Mesenchymal stem cell (in vitro differentiated cells and primary cell): ENCODE data around the gene PKD1L1.
"Not testable (repeated sequence)": the region's sequence is repeated elsewhere in the genome, so short reads cannot be mapped to it uniquely, and the experiment has no call there.

ENCODE experiments used
- DNase-seq: peaks from one replicate; pipeline ENCODE4 v3.0.0-alpha.2; 2013
- H2AFZ ChIP-seq: one replicate; pipeline ENCODE4 v1.6.1; 2013; ENCODE audit warnings: low read depth, mild to moderate bottlenecking, control low read depth, inconsistent platforms, low read length, moderate library complexity
- H2AK5ac ChIP-seq: 2 replicates; pipeline ENCODE4 v1.6.1; 2013; ENCODE audit warnings: low read length, moderate library complexity, mild to moderate bottlenecking, inconsistent platforms; ENCODE audit not compliant: severe bottlenecking
- H2BK120ac ChIP-seq: one replicate; pipeline ENCODE4 v1.6.1; 2013; ENCODE audit warnings: low read depth, mild to moderate bottlenecking, inconsistent platforms, low read length, moderate library complexity
- H2BK12ac ChIP-seq, 2 experiments: one replicate each; pipeline ENCODE4 v1.6.1; 2013; ENCODE audit warnings: inconsistent platforms in 2 of 2, low read length in 2 of 2, mild to moderate bottlenecking in 2 of 2, moderate library complexity in 2 of 2, control low read depth in 1 of 2
- H2BK15ac ChIP-seq: one replicate; pipeline ENCODE4 v1.6.1; 2013; ENCODE audit warnings: mild to moderate bottlenecking, low read depth, inconsistent platforms; ENCODE audit not compliant: poor library complexity, severe bottlenecking
- H2BK5ac ChIP-seq: 2 replicates; pipeline ENCODE4 v1.6.1; 2013; ENCODE audit warnings: low read depth, mild to moderate bottlenecking, low read length, control low read depth, inconsistent platforms; ENCODE audit not compliant: poor library complexity, severe bottlenecking
- H3K14ac ChIP-seq, 2 experiments: one replicate each; pipeline ENCODE4 v1.6.1; 2013; ENCODE audit warnings: inconsistent platforms in 2 of 2, low read length in 2 of 2, control low read depth in 1 of 2, mild to moderate bottlenecking in 1 of 2, moderate library complexity in 1 of 2
- H3K18ac ChIP-seq, 2 experiments: one replicate each; pipeline ENCODE4 v1.6.1; 2013; ENCODE audit warnings: inconsistent platforms in 2 of 2, low read length in 2 of 2, control low read depth in 1 of 2, low read depth in 1 of 2, mild to moderate bottlenecking in 1 of 2
- H3K23ac ChIP-seq, 2 experiments: one replicate each; pipeline ENCODE4 v1.6.1; 2013; ENCODE audit warnings: inconsistent platforms in 2 of 2, low read length in 2 of 2, mild to moderate bottlenecking in 2 of 2, moderate library complexity in 2 of 2, control low read depth in 1 of 2
- H3K27ac ChIP-seq: 2 replicates; pipeline ENCODE4 v1.5.1; 2013; ENCODE audit warnings: mild to moderate bottlenecking, moderate library complexity, low read length, control low read depth, inconsistent platforms; ENCODE audit not compliant: poor library complexity, severe bottlenecking
- H3K27me3 ChIP-seq, 2 experiments: 2 replicates each; pipeline versions ENCODE4 v1.6.1 to v1.7.0; 2013; ENCODE audit warnings: low read length in 2 of 2, mild to moderate bottlenecking in 2 of 2, moderate library complexity in 2 of 2, control low read depth in 1 of 2, inconsistent platforms in 1 of 2; ENCODE audit not compliant: control insufficient read depth in 1 of 2, insufficient read depth in 1 of 2
- H3K36me3 ChIP-seq, 2 experiments: 2 replicates each; pipeline versions ENCODE4 v1.6.1 to v1.7.0; 2013; ENCODE audit warnings: low read length in 2 of 2, control low read depth in 1 of 2, inconsistent platforms in 1 of 2, low read depth in 1 of 2, mild to moderate bottlenecking in 1 of 2; ENCODE audit not compliant: insufficient read depth in 2 of 2, control insufficient read depth in 1 of 2
- H3K4ac ChIP-seq, 2 experiments: one replicate each; pipeline ENCODE4 v1.6.1; 2013; ENCODE audit warnings: inconsistent platforms in 2 of 2, low read length in 2 of 2, mild to moderate bottlenecking in 2 of 2, moderate library complexity in 2 of 2, control low read depth in 1 of 2, low read depth in 1 of 2
- H3K4me1 ChIP-seq: 2 replicates; pipeline ENCODE4 v1.6.1; 2013; ENCODE audit warnings: low read depth, low read length, control low read depth; ENCODE audit not compliant: control insufficient read depth, insufficient read depth
- H3K4me2 ChIP-seq: 2 replicates; pipeline ENCODE4 v1.6.1; 2013; ENCODE audit warnings: low read length, mild to moderate bottlenecking, inconsistent platforms; ENCODE audit not compliant: poor library complexity, severe bottlenecking
- H3K4me3 ChIP-seq, 2 experiments: 2 replicates each; pipeline versions ENCODE4 v1.5.1 to v1.7.0; 2013; ENCODE audit warnings: low read length in 2 of 2, mild to moderate bottlenecking in 2 of 2, control low read depth in 1 of 2, low read depth in 1 of 2; ENCODE audit not compliant: insufficient read depth in 1 of 2
- H3K79me1 ChIP-seq: replicated peaks from 2 replicates; pipeline ENCODE4 v1.6.1; 2013; ENCODE audit warnings: mild to moderate bottlenecking, control low read depth, low read length, inconsistent platforms; ENCODE audit not compliant: poor library complexity, severe bottlenecking
- H3K9ac ChIP-seq: 2 replicates; pipeline ENCODE4 v1.7.0; 2013; ENCODE audit warnings: mild to moderate bottlenecking, low read length, moderate library complexity
- H3K9me3 ChIP-seq: 2 replicates; pipeline ENCODE4 v1.7.0; 2013; ENCODE audit warnings: mild to moderate bottlenecking, low read length; ENCODE audit not compliant: control insufficient read depth
- H4K8ac ChIP-seq: one replicate; pipeline ENCODE4 v1.6.1; 2013; ENCODE audit warnings: inconsistent platforms, mild to moderate bottlenecking, low read length, moderate library complexity
- H4K91ac ChIP-seq: one replicate; pipeline ENCODE4 v1.6.1; 2013; ENCODE audit warnings: mild to moderate bottlenecking, low read length, inconsistent platforms
- WGBS: methylation state at CpG from one replicate; pipeline ENCODE4 v1.1.7; 2013; ENCODE audit warnings: mixed read lengths; 5-methylcytosine and 5-hydroxymethylcytosine counted together

The PKD1L1 gene

DNA sequence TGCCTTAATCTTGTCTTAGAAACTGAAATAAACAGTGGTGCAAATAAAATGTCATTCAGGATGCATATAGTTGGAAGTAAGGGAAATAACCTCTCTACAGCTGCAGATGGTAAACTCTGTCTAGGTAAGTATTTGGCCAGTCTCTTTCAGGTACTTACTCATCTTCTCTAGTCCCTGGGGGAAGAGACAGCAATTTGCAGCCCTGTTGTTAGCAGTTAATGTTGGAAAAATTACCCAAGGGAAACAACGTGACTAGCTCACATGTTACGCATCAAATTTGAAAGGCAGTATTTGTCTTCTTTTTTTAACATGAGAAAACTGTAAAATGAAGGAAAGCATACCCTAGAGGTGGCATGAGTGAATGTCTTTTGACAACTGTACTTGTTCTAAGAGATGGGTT lies 34.3 kb upstream of the PKD1L1 start:
- DNase-seq, result no peak
- Histone ChIP-seq H4K91ac (no peak overlapping the region), H3K9ac (no peak overlapping the region), H2AFZ (no peak overlapping the region), H3K27me3 (no peaks in the 10 kb centered on the region), H4K8ac (no peak overlapping the region), H3K4ac (no peak overlapping the region), H3K4me1 (peaks cover 2% of the 10 kb centered on the region), H2AK5ac (no peak overlapping the region), H3K4me2 (no peak overlapping the region), H3K4me3 (no peak overlapping the region), H2BK12ac (no peak overlapping the region), H3K27ac (no peak overlapping the region), H3K23ac (no peak overlapping the region), H3K36me3 (peaks cover under 1 to 6% of the 10 kb centered on the region in 2 experiments), H3K18ac (no peak overlapping the region), H3K9me3 (no peaks in the 10 kb centered on the region), H3K14ac (no peak overlapping the region), H2BK15ac (no peak overlapping the region), H3K79me1 (peaks cover 2% of the 10 kb centered on the region), H2BK120ac (no peak overlapping the region), H2BK5ac (no peak overlapping the region)
- WGBS, result 68% methylated on average over 2 of the region's 2 CpGs

DNA sequence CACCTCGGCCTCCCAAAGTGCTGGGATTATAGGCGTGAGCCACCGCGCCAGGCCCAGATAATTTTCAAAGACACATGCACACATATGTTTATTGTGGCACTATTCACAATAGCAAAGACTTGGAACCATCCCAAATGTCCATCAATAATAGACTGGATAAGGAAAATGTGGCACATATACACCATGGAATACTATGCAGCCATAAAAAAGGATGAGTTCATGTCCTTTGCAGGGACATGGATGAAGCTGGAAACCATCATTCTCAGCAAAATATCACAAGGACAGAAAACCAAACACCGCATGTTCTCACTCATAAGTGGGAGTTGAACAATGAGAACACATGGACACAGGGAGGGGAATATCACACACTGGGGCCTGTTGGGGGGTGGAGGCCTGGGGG lies 32.4 kb upstream of the PKD1L1 start:
- not testable (repeated sequence) for H2BK15ac ChIP-seq, H3K4me2 ChIP-seq, H3K9ac ChIP-seq, H3K14ac ChIP-seq, H3K9me3 ChIP-seq, H3K4ac ChIP-seq, H4K91ac ChIP-seq, H2AFZ ChIP-seq, H2BK12ac ChIP-seq, H2BK120ac ChIP-seq, H2BK5ac ChIP-seq, H2AK5ac ChIP-seq, H3K4me3 ChIP-seq, H3K23ac ChIP-seq, H4K8ac ChIP-seq, DNase-seq, H3K27ac ChIP-seq, H3K18ac ChIP-seq, H3K27me3 ChIP-seq, H3K4me1 ChIP-seq
- peaks cover 10% of the 10 kb centered on the region for H3K79me1 ChIP-seq
- H3K36me3 ChIP-seq, result peaks cover 7 to 25% of the 10 kb centered on the region in 2 experiments
- 100% methylated on average over 1 of the region's 5 CpGs for WGBS

DNA sequence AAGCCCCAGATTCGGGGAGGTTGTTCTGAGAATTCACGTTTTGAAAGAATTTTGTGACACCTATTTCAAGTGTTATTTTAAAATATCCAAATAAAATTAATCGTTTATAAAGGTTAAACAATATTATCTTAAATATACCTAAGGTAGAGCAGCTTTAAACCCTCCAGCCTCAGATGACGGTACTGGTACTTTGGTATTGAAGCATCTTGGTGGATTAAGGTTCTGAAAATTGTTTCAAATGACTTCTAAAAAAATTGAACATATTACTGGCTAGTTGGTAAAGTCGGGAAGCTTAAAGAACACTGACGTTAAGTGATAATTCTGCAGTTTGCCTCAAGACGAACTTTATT lies 31.5 kb upstream of the PKD1L1 start:
- Histone ChIP-seq H4K91ac (no peak overlapping the region), H3K36me3 (peaks cover 13 to 32% of the 10 kb centered on the region in 2 experiments), H2AK5ac (no peak overlapping the region), H3K14ac (no peak overlapping the region), H3K9ac (peak overlapping the region; percentile 95), H3K27me3 (no peaks in the 10 kb centered on the region), H3K9me3 (no peaks in the 10 kb centered on the region), H3K79me1 (peaks cover 12% of the 10 kb centered on the region), H2BK120ac (no peak overlapping the region), H3K18ac (no peak overlapping the region), H3K23ac (no peak overlapping the region), H4K8ac (peak overlapping the region; percentile 38), H3K27ac (no peak overlapping the region), H2BK5ac (no peak overlapping the region), H2AFZ (peak overlapping the region; percentile 88), H3K4me2 (peak overlapping the region; percentile 84), H2BK12ac (no peak overlapping the region), H2BK15ac (no peak overlapping the region), H3K4ac (no peak overlapping the region), H3K4me1 (peaks cover 2% of the 10 kb centered on the region), H3K4me3 (peak overlapping the region; percentile 76 to 96)
- 71% methylated on average over 1 of the region's 7 CpGs for WGBS
- peak; percentile 33 for DNase-seq

DNA sequence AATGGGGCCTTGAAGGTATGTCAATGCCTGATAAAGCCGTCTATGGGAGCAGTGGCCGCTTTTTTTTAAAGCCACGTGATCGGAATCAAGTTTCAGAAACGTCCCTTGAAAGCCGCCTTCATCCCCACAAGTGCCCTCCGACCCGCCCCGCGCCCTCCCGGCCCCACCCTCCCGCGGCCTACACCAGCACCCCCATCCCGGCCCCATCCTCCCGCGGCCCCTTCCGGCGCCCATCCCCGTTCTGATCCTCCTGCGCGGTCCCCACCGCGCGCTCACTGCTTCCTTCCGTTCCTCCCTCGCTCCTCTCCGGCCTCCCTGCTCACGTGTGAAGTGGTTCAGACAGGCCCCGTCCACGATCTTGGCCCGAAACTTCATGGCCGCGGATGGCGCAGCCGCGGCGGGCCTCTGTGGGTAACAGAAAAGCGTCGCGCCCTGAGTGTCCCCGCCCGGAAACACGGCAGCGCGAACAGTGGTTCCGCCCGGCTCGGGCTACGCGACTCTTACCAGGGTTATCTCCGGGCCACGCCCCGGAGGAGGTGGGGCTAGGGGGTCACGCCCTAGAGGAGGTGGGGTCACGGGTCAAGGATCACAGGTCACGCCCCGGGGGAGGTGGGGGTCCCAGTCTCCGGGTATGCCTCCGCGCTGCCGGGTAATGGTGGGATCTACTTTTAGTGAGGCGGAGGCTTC lies 31.0 kb upstream of the PKD1L1 start, which contains the start of gene HUS1:
Gene HUS1, minus strand, starts transcription at position 471 of the 687 bp plus-strand sequence. Its CDS starts 96 bp downstream, at position 375.
- under 1% methylated on average over 56 of the region's 62 CpGs for WGBS
- peak within 1 kb of the TSS in 1 of 2 experiments; percentile 87 for H3K14ac ChIP-seq
- peak; percentile 83 for DNase-seq
- no peaks in the 10 kb centered on the region for H3K27me3 ChIP-seq
- H4K8ac ChIP-seq, result peak within 1 kb of the TSS; percentile 94
- peaks cover 18 to 38% of the 10 kb centered on the region in 2 experiments for H3K36me3 ChIP-seq
- H2BK12ac ChIP-seq, result peak within 1 kb of the TSS in 1 of 2 experiments; percentile 4
- H2BK5ac ChIP-seq, result no peak within 1 kb of the TSS
- peak within 1 kb of the TSS; percentile 56 for H2BK120ac ChIP-seq
- peak within 1 kb of the TSS in 1 of 2 experiments; percentile 54 for H3K4ac ChIP-seq
- peak within 1 kb of the TSS; percentile 84 for H3K4me2 ChIP-seq
- no peaks in the 10 kb centered on the region for H3K9me3 ChIP-seq
- peak within 1 kb of the TSS; percentile 88 for H2AFZ ChIP-seq
- peak within 1 kb of the TSS; percentile 69 for H3K27ac ChIP-seq
- peaks cover 2% of the 10 kb centered on the region for H3K4me1 ChIP-seq
- H3K79me1 ChIP-seq, result peaks cover 14% of the 10 kb centered on the region
- peak within 1 kb of the TSS in 1 of 2 experiments; percentile 57 for H3K23ac ChIP-seq
- H4K91ac ChIP-seq, result peak within 1 kb of the TSS; percentile 85
- H2BK15ac ChIP-seq, result peak within 1 kb of the TSS; percentile 6
- peak within 1 kb of the TSS; percentile 31 to 96 for H3K18ac ChIP-seq
- H3K9ac ChIP-seq, result peak within 1 kb of the TSS; percentile 95
- no peak within 1 kb of the TSS for H2AK5ac ChIP-seq
- H3K4me3 ChIP-seq, result peak within 1 kb of the TSS; percentile 76 to 96
